DMS 273 (cell line): Measurements from ENCODE around the gene KCTD6.
A peak's percentile ranks its signal among the peaks of the same experiment; 100 is the strongest.

Source experiments
- DNase-seq: peaks from one replicate; lab custom pipeline; 2025; ENCODE audit not compliant: unreplicated experiment; lab: John Stamatoyannopoulos, UW

The KCTD6 gene

DNA sequence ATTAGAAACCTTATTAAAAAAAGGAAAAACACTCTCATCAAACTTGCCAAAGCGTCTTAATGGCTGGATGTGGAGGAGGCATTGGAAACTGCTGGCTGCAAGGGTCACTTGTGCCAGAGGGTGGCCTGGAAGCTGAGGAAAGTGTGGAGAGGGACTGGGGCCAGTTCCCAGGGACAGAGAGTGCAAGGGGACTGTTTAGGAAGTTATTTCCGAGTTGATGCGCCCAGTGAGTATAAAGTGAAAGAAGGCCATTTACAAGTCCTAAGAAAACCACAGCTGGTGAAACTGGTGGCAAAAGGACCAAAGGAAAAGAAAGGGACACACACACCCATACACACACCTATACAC is 7.2 kb upstream of the KCTD6 start:
- no peak for DNase-seq

DNA sequence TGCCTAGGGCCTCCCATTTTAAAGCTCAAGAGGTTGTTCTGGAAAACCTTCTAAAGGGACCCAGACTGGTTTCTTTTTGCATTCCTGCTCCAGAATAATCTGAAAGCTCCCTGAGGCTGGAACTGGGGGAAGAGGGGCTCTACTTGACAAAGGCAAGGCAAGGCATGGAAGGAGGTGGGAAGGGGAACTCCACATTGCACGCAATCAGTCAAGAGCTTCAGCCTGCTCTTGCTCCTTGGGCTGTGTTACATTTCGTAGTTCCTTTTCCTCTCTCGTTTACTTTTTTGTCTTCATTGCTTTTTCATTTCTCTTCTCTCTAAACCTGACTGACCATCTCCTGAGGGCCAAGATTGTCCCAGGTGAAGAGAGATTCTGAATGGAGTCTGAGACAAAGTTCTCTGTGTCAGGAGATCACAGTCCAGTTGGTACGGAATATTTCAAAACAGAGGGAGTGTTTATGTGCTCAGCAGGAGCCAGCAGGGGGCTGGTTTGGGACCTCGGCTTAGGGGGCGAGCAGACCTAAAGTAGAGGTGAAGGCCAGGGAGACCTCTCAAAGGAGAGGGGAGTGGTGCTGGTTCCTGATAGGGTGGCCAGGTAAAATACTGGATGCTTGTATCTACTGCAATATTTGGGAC is 6.0 kb upstream of the KCTD6 start:
- no peak for DNase-seq

DNA sequence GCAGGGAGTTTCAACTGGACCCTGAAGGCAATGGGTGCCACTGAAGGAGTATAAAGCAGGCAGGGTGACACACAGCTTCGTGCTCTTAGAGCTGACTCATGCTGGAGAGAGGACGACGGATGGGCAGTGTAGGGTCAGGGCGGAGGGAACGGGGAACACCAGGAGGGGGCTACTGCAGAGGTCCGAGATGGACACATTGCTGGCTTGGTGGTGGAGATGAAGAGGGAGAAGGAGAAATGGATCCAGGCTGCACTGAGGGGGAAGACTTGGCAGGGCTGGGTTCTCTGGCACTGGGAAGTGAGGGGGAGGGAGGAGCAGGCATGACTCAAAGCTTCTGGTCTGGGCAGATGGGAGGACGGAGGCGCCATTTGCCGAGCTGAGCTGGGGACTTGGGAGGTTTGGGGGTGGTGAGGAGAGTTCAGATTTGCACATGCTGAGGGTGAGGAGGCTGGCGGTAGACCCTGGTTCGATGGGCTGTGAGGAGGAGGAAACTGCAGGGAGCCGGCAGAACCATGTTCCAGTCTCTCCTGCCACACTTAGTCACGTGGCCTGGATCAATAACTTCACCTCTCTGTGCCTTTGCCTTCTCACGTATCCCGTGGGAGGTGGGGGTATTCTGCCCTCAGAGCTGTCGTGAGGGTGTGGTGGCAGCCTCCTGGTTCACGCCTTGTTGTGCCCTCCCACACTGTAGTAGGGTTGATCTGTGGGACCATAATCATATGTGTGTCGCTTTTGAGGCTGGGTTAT is 4.6 kb upstream of the KCTD6 start:
- peak; percentile 46 for DNase-seq

DNA sequence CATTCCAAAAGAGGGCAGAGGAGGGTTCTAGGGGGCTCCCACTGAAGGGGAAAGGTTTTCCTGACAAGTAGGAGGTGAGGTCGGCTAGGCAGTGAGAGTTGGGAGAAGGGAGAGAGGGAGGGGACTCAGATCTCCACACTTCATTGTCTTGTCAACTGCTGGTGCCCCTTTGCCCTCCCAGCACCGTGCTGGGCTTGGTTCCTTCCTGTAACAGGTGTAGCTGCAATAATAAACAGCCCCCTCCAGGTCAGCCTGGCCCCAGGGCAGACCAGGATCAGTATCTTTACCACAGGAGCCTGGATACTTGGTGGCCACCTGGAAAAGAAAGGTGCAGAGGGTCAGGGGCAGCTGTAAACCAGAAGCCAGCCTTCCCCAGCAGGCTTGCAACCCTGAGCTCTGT is 2.9 kb upstream of the KCTD6 start:
- DNase-seq, result no peak

DNA sequence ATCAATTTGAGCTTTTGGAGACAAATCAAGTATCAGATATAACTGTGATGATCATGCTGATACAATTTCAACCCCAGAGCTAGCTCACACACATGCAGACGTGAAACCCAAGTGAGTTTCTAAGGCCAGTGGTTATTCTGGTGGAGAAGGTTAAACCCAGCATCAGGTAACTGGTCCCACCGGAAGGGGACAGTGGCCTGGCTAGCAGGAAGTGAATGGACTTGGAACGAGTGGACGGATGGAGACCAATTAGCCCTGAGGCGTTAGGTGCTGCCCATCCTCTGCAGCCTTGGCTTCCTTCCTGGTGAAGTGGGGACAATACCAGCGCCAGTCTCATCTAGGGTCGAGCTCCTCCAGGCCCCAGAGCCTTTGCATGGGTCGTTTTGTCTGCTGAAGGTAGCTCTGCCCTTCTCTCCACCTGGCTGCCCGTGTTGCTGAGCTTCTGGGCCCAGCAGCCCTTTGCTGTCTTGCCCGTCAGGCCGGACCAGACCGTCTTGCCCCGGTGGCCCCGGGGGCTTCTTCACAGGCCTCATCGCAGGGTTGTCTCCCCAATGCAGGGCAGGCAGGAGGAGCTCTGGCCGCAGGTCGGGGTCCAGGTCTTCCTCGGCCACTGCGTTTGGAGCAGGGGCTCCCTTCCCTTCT is 915 bp upstream of the KCTD6 start:
- DNase-seq, result no peak

DNA sequence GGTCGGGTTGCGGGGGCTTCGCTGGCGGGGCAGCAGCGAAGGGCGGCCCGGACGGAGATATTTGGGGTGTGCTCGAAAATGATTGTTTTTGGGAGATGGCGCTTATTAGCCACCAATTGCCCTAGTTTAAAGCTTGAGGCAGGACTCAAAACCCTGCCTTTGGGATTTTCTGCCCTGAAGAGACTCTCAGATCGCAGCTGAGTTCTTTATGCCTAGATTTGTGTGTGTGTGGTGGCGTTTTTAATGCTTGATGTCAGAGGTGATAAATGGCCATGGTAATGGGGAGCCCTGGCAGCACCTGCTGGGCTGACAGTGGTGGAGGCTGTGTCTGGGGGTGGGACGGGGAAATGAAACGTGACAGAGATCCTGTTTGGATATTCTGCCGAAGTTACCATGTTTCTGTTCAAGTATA is 604 bp downstream of the KCTD6 start:
- peak; percentile 46 for DNase-seq

DNA sequence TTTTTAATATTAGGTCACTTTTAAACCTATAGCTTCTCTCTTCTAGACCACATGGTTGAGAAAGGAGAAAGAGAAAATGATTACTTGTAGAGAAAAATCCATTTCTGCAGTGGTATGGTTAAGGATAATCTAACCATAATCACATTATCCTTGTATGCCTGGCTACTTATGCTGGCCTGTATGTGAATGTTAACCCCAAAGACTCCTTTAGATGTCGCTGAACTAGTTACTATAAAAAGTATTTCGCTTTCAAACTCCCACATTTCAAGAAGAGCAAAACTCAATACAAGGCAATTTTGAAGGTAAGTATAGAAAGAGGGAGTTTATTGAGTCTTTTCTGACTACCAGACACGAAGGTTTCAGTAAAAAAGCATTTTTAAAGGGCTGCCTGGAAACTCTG is 2.2 kb downstream of the KCTD6 start:
- no peak for DNase-seq

DNA sequence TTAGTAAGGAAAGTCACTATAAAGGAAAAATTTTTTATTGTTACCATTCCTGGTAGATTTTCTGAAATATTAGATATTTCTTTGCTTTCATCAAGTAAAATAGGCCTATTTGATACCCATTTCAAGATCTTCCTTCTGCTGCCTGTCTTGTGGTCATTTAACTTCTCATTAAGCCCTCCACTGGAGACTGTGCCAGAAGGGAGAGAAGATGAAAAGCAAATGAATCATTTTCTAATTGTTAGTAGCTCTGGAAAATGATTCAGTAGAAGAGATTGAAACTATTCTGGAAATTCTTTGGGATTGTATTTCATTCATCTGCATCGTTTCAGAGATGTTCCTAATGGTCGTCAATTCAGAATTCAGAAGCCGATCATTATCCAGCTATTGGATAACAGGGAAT is 3.2 kb downstream of the KCTD6 start:
- no peak for DNase-seq

DNA sequence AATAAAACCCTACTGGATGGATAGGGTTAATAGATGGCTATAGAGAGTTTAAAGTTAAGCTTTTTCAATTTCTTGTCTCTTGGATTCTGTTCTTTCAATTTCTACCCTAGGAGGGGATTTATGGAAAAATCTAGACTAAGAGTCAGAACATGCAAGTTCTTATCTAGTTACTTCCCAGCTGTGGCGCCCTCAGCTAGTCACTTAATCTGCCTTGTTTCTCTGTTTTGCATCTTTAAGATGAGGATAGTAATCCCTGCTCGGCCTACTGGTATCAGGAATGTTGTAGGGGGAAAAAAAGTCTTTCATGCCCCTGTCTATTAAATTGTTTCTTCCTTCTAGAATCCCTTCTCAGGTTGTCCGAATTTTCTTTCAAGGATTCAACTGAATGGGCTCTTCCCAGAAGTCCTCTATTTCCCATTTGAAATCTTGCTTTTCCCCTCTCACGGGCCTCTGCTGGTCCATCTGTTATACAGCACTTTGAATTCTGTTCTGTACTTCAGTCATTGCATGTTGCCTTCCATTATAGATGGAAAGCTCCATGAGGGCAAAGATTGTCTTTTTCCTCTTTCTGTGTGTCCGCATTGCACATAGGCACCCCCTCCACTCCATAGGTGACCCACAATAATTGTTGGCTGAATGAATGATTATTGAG is 4.4 kb downstream of the KCTD6 start:
- peak; percentile 46 for DNase-seq

DNA sequence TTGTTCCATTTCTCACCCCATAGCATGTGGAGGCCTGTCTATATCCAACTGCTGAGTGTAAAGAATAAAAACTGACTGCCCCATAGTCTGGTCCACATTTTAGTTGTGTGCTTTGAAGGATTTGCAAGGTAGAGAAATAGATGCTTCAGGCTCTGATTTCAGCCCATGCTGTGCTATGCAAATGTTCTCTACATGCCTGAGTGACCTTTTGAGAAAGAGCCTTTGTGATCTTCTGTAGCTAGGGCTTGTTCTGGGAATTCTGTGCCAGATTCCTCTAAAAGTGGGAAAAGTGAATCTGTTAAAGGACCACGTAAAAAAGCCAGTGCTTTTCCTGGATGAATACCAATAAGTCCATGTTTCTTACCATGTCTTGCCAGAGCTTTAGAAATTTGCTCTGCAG is 5.2 kb downstream of the KCTD6 start:
- DNase-seq, result peak; percentile 66

DNA sequence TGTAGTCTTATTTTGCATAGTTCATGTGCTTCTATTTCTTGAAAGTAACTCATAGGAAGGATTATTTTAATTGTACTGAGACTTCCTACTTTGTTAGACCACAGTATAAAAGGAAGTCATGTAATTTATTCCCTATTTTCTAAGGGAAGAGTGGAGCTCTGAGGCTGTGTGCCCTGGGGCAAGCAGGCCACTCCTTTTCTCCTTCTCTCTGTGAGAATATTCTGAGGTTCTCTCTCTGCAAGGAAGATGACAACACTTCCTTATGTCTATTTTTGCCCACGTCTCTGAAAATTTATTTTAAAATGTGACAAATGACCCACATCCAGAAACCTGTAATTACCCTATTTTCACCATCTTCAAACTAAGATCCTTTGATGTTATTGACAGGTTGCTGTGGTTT is 11.0 kb downstream of the KCTD6 start:
- no peak for DNase-seq

DNA sequence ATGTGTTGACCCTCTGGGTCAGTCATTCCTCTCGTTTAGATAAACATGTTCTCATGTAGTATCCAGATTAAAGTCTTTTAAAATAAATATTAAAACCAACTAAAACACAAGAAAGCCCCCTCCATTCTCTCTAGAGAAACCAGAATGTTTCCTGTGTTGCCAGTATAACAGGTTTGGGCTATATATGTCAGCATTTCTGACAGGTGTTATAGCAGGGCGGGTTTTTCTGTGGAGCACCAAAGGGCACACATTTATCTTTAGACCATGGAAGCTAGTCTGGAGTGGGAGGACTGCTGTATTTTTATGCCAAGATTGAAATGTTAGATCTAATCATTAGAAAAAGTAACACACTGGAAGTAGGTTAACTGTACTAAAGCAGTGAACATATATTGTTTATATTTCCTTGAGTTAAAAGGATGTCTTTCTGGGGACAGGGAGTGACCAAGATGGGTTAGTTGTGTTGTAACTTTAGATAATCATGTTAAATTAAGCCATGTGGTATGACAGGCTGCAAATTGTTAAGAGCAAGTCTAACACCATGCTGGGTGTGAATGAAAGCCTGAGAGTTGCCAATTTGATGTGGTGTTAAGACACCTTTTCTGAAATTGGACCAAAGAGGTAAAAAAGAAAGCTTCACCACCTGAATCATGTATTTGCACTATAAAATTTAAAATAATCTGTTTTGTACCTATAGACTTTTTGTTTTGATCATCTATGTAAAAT is 15.6 kb downstream of the KCTD6 start:
- DNase-seq, result no peak

DNA sequence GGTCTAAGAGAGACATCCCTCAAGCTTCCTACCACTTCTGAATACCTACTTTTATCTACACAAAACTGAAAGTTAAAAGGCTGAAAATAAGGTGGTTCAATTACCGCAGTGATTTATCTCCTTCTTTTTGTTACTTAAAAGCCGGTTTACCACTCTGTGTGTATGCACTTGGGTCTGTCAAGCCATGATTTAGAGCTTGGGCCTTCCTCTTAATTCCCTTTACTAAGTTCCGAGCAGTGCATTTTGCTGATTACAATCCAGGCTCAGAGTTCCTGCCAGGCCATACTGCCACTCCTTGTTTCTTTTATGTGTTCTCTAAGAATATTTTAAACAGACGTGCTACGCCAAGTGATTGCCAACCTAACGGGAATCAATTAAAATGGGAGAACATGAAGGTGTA is 16.5 kb downstream of the KCTD6 start:
- DNase-seq, result no peak

DNA sequence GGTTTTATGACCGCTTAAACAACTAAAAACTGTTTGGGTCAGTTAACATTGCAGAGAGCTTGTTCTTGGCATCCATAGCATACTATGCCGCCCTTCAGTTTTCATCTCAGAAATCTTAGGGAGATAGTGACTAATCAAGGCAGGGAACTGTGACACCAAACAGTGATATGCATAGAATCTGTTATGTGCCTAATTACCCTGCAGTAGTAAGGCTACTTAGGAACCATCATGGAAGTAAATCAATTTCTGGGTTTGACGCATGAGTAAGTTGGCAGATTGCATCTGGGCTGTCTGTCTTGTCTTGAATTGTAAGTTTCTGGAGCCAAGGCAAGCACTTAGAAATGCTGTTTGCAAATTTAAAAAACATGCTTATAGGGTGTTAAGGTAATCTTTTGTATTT is 22.5 kb downstream of the KCTD6 start:
- peak; percentile 34 for DNase-seq

DNA sequence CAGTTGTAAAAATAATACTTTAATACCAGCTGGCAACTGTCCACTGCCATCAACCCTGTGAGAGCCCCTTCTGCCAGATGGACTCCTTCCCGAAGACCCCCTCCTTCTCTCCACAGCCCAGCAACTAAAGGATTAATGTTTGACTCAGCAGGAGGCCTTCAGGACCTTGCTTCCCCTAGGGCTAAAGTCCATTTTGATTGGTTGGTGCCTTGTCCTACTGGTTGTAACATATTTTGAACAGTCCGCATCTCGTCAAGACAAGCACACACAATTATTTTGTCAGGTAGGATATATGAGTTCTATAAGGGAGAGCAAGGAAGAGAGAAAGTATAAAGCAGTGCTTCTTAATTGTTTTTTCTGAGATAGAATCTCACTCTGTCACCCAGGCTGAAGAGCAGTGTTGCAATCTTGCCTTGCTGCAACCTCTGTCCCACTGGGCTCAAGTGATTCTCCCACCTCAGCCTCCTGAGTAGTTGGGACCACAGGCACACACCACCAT is 26.4 kb downstream of the KCTD6 start:
- DNase-seq, result peak; percentile 92

DNA sequence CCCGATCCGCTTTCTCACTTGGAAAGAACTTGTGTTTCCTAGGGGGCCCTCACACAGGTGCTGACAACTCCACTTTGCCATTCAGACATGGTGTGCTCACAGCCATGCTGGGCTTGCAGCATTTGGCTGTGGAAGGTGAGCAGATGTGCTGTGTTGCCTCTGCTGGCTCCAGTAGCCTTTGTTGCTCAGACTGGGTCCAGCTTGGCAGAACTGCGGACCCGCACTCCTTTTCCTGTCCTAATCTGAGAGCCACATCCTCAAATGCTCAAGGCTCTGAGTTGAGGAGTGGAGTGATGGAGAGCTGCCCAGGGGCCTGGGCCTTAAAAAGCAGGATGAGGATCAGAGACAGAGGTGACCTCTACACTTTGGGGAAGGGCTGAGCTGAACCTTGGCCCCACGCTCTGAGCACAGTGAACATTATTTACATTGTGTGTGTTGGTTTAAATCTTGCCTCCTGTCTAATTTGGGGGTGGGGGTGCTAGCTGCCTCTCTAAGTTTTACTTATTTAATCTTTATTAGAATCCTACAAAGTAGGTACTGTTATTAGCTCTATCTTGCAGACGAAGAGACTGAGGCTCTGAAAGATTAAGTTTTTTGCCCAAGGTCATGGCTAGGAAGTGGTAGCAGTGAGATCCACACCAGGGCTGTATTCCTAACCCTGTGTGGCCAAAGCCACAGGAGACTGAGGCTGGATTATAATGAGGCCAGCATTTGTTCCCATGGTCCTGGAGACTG is 27.9 kb downstream of the KCTD6 start:
- peak; percentile 65 for DNase-seq

DNA sequence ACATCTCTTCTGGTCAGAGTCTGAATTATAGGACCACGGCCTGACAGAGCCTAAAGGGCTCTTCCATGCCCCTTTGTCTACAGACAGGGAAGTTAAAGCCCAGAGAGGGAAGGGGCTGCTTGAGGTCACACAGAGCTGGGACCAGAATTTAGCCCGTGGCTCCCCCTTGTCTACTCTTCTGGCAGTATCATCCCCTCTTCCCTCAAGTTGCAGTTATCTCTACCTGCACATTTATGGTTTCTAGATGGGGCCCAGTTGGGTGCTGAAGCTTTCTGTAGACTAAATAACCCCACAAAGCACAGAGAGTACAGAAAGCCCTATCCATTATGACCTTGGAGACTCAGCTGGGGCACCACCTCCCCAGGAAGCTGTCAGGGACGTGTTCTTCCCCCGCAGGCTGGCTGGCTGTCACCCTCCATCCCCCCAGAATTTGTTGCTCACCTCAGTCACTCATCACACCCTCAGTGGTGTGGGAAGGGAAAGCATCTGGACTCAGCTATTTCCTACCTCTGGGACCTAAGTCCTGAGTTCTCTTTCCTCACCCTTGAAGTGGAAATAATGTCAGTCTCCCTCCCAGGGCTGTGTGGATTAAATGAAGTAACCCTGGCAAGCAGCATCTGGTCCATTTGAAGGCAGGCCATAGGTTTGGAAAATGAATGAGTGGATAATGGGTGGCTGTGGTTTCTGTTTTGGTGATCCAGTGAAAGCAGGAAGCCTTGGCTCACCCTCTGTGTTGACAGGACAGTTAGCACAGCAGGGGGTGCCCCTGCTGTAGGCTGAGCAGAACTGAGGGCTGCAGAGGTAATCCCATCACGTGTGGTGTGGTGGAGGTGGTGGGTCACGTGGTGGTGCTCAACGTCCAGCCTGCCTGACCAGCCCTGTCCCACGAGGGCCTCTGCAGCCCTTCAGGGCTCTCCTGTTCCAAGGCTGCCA is 28.8 kb downstream of the KCTD6 start:
- peak; percentile 33 for DNase-seq

DNA sequence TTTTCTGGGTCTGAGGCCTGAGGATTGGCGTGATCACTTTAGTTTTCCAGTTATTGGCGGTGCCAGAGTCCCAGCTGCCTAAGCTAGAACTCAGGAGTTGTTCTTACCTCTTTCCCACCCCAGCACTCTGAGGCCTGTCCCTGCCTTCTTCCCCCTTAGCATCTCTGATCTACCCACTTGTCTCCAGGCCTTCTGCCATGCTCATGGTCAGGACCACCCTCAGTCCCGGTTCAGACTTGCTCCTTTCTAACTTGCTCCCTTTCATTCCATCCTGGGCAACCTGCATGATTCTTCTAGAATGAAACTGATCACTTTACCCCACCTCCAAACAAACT is 29.4 kb downstream of the KCTD6 start:
- DNase-seq, result peak; percentile 32

DNA sequence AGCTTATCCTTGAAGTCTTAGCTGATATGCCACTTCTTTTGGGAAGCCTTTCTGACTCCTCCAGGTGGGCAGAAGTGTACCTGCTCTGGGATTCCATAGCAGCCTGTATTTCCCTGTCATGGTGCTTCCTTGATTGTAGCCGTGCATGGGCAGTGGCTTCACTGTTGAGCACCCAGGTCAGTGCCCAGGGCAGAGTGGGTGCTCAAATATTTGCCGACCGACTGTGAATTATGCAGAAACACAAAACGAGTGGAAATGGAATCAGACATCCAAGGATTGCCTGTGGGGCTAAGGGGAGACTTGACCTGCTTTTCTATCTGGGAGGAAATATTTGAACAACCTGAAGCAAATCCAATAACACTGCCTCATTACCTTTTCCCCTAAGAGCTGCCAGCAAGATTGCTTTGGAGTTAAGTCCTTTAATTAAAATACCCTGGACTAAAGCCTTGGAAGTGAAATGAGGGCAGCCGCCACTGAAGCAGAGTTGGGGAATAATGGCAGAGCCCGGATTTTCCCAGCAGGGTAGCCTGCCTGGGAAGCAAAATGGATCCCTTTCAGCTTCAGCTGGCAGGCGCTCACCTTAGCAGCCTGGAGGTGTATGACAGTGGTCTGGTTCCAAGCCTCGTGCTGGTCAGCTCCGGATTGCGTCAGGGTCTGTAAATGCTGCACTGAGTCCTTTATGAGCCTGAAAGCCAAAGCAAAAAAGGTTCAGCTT is 30.2 kb downstream of the KCTD6 start:
- DNase-seq, result no peak
